ENCODE data around the gene ASTN2.

- TF ChIP-seq CTCF (IDR thresholded peaks at IDR 0.05; ENCODE audit: low read length) (no peak), EZH2 (IDR thresholded peaks at IDR 0.05; ENCODE audit: borderline replicate concordance, low read length) (no peak)
These were observed 1033.5 kb downstream of the ASTN2 start for GRCh38 chr9:116381350-116381749.

Data from OCI-LY1 (cell line).